GM21515 (cell line): ENCODE results near the gene NUTM2B.
"Not testable (repeated sequence)": the region's sequence is repeated elsewhere in the genome, so short reads cannot be mapped to it uniquely, and the experiment has no call there.

Source experiments
- ATAC-seq: cut with Tn5 transposase; IDR thresholded peaks from one replicate; pipeline ENCODE4 v1.9.1; 2021; ENCODE audit not compliant: unreplicated experiment

NUTM2B gene

GRCh38 chr10:79726620-79727019, 23.6 kb downstream of the NUTM2B start:
- not testable (repeated sequence) for ATAC-seq

GRCh38 chr10:79744844-79745243, 41.8 kb downstream of the NUTM2B start:
- ATAC-seq = not testable (repeated sequence)

GRCh38 chr10:79748510-79748909, 45.5 kb downstream of the NUTM2B start:
- not testable (repeated sequence) for ATAC-seq

GRCh38 chr10:79753601-79754000, 50.6 kb downstream of the NUTM2B start:
- ATAC-seq = not testable (repeated sequence)

- not testable (repeated sequence) for ATAC-seq
Observed at GRCh38 chr10:79758297-79758993, 55.4 kb downstream of the NUTM2B start.
